ENCODE results near the gene CHTF8.

The CHTF8 gene

GRCh38 chr16:69145658-69146057 is 13.3 kb upstream of the CHTF8 start:
- no peak for TF ChIP-seq CTCF (IDR thresholded peaks at IDR 0.05)

GRCh38 chr16:69143116-69143515 is 10.7 kb upstream of the CHTF8 start:
- no peak for TF ChIP-seq CTCF (IDR thresholded peaks at IDR 0.05)

- no peak for TF ChIP-seq CTCF (IDR thresholded peaks at IDR 0.05)
These were observed 9.5 kb upstream of the CHTF8 start for GRCh38 chr16:69141936-69142335.

- no peak for TF ChIP-seq CTCF (IDR thresholded peaks at IDR 0.05)
These were observed 8.6 kb upstream of the CHTF8 start for GRCh38 chr16:69141014-69141413.

- no peak for TF ChIP-seq CTCF (IDR thresholded peaks at IDR 0.05)
These were observed 6.2 kb upstream of the CHTF8 start for GRCh38 chr16:69138608-69139007.

- TF ChIP-seq CTCF (IDR thresholded peaks at IDR 0.05), result no peak
These were observed 1.1 kb upstream of the CHTF8 start for GRCh38 chr16:69133373-69133954.

GRCh38 chr16:69131839-69132423 is 457 bp downstream of the CHTF8 start:
- no peak for TF ChIP-seq CTCF (IDR thresholded peaks at IDR 0.05)
